ENCODE results near the gene GAPT.

DNA sequence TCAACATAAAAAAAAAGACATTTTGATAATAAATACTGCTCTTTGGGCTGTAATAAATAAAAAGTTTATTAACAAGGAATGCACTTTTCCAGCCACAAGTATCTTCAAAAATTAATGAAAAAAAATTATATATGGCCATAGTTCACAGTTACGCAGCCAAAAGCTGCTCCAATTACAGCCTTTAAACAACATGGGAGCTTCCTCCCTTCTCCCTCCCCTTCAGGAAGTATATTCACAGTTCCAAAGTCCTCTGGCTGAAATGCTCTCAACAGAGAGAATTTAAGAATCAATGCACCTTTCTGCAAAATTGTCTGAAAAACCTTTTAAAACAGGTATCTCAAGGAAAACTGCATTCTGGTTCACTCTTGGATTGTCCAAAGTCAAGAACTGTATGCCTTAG lies 37.2 kb upstream of the GAPT start:
- TF ChIP-seq, protein P1, sequence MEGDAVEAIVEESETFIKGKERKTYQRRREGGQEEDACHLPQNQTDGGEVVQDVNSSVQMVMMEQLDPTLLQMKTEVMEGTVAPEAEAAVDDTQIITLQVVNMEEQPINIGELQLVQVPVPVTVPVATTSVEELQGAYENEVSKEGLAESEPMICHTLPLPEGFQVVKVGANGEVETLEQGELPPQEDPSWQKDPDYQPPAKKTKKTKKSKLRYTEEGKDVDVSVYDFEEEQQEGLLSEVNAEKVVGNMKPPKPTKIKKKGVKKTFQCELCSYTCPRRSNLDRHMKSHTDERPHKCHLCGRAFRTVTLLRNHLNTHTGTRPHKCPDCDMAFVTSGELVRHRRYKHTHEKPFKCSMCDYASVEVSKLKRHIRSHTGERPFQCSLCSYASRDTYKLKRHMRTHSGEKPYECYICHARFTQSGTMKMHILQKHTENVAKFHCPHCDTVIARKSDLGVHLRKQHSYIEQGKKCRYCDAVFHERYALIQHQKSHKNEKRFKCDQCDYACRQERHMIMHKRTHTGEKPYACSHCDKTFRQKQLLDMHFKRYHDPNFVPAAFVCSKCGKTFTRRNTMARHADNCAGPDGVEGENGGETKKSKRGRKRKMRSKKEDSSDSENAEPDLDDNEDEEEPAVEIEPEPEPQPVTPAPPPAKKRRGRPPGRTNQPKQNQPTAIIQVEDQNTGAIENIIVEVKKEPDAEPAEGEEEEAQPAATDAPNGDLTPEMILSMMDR (conservative IDR thresholded peaks at IDR 0.05 in 1 of 2, IDR thresholded peaks at IDR 0.05 in 1 of 2; ENCODE audit: extremely low read depth in 1 of 2, insufficient read depth in 1 of 2, low read depth in 1 of 2, low read length in 2 of 2) = no peak
- TF ChIP-seq EZH2 (IDR thresholded peaks at IDR 0.05; ENCODE audit: borderline replicate concordance, low read length) = no peak
